AML-193 (cell line): ENCODE data around the gene PKNOX2.

Source experiments
- DNase-seq, 2 experiments: peaks; one replicate each; lab custom pipeline; 2025; lab: John Stamatoyannopoulos, UW

The PKNOX2 gene, protein sequence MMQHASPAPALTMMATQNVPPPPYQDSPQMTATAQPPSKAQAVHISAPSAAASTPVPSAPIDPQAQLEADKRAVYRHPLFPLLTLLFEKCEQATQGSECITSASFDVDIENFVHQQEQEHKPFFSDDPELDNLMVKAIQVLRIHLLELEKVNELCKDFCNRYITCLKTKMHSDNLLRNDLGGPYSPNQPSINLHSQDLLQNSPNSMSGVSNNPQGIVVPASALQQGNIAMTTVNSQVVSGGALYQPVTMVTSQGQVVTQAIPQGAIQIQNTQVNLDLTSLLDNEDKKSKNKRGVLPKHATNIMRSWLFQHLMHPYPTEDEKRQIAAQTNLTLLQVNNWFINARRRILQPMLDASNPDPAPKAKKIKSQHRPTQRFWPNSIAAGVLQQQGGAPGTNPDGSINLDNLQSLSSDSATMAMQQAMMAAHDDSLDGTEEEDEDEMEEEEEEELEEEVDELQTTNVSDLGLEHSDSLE

DNA sequence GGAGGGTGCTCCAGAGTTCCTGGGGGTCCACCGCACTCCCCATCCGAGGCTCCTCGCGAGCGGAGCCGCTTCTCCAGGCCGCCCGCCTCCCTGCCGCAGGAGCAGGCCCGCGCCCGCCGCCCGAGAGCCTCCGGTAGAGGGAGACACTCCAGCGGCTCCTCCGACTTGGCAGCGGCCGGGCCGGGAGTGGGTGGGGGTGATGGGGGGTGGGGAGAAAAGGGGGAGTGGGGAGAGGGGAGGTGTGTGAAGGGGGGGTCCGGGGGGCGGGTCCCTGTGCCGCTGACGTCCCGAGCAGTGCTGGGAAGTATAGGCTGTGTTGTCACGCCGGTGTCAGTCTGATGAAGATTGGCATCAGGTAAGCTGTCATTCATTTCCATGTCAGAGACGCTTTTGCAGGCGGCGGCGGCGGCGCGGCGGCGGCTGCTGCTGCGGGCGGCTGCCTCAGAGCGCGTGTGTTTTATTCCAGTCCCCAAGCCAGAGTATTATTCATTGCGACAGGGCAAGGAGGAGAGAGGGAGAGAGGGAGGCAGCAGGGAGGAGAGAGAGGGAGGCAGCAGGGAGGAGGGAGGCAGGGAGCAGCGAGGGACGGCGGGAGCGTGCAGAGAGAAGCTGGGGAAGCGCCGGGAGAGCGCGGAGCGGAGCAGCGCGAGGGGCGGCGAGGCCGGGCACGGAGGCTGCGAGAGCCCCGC is at the start of gene PKNOX2:
PKNOX2 (plus strand) TSS at position 330 of the 689 bp plus-strand sequence. CDS start 186,555 bp downstream, outside the sequence.
- DNase-seq, result no peak

DNA sequence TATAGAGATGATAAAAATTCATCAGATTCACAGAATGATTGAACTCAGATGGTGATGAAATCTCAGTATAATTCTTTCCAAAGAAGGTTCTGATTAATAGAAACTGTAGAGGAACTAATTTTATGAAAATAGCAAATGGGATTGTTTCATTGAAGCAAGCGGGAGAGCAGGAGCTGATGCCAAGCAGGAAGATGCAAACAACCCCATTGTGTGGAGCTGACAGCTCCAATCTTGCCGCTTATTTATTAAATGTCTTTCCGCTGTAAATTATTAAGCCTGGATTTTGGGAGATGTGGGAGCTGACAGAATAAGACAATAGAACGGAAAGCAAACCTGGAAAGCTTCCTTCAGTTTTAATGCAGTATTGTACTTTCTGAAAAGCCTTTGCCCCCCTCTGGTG is 47.1 kb upstream of the PKNOX2 start:
- DNase-seq, result no peak

DNA sequence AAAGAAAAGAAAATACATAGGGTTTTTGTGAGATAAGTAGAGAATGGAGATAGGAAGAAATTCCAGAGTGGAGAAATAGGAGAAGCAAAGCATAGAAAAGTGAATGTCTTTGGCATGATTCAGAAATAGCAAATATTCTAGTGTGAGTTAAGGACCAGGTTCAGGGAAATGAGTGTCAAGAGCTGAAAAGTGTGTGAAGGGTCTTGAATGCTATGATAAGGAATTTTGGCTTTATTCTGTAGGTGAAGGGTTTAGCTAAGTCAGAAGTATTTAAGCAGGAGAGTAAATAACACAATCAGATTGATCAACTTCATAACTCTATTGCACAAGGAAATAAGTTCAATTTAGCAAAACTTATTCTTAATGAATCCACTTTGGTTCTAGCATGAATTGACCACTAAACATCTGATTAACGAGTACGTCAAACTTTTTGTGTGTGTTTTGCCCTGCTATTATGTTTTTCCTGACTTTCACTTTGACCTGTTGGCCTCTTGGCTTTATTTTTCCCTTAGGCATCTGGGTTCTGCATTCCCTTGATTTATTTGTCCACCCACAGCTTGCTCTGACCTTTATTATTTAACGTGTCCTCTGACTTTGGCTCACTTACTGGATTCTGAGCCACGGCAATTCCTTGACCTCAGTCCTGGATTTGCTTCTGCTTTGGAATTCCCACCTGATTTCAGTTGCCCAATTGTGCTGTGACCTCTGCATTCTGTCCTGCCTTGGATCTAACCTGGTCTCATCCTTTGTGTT is 41.2 kb upstream of the PKNOX2 start:
- no peak for DNase-seq

DNA sequence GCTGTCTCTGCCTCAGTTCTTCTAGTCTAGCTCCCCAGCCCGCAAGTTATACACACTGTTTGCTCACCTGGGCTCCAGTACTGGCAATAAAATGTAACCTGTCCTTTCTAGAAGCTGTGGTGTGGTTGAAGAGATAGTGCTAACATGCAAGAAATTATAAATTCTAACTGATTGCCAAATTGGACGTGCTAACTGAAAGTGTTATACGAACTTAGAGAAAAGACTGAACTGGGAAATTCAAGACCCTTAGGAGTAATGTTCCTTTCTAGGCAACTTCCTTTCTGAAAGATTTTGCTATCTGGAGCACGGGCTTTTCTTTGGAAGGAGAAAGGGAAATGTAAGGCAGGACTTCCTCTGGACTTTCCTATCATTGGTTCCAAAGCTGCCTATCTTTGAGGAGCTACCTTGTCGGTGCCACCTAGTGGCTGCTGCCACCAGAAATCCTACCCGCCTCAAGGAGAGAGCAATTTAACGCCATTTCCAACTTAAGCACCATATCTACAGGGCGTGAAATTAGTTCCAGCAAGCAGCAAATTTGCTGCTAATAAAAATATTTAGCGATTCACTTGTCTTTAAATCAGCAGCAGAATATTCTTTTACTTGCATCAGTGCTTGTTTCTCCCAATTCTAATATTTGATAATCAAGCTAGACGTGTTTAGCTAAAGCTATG is 40.5 kb upstream of the PKNOX2 start:
- DNase-seq, result peak; percentile 85 to 90

DNA sequence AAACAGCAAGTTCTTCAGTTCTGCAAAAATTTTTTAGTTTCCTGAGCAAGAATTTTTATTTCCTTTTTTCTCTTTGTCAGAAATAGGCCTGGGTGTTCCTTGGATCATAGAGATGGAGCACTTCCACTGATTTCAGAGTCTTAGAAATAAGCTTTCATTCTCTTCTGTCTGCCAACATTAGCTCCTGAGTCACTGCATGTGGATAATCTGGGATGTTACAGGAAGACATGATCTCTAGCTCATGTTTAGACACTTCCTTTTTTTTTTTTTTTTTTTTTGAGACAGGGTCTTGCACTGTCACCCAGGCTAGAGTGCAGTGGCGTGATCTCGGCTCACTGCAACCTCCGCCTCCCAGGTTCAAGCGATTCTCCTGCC is 39.9 kb upstream of the PKNOX2 start:
- peak in 1 of 2 experiments; percentile 29 for DNase-seq

DNA sequence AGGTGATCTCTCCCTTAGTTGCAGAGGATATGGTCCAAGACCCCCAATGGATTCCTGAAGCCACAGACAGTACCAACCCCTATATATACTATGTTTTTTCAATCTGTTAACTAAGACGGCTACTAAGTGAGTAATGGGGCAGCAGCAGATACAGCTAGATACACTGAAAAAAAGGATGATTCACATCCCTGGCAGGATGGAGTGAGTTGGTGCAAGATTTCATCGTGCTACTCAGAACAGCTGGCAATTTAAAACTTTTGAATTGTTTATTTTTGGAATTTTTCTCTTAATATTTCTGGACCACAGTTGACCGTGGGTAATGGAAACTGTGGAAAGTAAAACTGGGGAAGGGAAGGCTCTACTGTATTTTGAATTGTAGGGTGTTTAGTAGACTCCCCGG is 36.1 kb upstream of the PKNOX2 start:
- no peak for DNase-seq

DNA sequence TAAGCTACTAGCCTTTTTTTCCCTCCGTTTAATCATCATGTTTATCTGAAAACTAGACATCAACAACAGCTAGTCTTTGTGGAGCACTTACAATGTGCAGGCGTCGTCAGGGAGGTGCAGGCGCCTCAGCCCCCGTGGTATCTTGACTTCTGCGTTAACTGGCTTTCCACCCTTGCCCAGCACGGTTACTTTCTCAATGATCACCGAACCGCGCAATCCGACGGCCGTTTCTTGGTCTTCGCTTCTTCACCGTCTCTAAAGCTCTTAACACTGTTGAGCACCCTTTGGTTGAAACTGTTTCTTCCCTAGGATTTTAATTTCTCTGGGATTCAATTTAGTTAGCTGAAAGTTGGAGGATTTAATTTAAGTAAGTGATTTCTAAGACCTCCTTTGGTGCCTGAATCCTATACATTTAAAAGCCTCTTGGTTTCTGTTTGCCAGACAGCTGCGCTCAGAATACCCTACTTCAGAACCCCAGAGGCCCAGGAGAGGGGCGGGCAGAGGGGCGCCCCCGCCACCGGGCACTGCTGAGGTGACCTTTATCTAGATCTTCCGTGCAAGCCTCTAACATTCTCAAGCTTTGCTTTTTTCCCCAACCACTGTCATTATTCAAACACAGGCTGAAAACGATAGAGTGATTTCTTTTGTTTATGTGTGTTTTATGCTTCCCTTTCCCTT is 35.1 kb upstream of the PKNOX2 start:
- no peak for DNase-seq

DNA sequence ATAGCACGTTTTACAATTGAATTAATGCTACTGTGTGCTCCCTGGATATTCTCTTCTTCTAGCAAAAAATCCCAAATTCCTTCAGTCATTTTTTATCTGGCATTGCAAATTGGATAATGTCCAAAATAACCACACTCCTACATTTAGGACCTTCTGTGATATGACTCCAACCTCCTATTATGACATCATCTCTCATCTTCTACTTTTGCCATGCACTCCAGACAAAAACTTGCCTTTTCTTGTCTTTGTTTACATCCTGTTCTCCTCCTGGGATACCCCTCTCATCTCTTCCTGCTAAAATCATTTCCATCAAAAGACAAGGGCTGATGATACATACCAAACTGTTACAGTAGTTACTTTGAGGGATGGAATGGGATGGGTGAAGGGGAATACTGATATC is 32.5 kb upstream of the PKNOX2 start:
- no peak for DNase-seq

DNA sequence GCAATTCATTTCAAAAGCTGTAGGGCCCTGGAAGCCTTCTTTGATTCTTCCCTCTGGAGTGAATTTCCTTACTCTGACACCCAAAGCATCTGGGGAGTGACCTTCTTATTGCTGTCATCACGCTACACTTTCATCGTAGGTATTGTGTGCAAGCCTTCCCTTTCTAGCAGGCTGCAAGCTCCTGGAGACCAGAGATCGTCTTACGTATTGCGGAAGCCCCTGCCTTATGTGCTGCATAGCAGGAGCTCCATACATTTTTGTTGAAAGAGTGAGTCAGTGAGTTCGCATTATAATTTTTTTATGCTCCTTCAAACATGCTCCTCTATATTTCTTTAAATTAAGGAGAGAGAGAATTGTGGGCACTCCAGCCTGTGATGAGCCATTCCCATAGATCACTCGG is 32.0 kb upstream of the PKNOX2 start:
- no peak for DNase-seq

DNA sequence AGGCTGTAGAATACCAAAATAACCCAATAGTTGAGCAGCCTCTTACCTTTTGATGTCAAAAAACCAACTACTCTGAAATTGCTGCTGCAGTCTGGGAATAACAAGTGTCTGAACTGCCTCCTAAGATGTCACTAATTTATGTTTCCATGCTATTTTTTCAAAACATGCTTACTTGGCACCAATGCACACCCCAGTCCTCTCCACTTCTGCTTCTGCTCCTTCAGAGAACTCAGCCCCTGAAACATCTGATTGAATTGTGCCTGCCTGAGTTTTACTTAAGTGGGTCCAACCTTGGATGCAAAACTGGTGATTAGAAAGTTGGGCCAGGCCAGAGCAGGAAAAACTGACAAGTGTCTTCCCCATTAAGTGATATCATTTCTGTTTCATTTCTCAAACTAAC is 28.6 kb upstream of the PKNOX2 start:
- no peak for DNase-seq

DNA sequence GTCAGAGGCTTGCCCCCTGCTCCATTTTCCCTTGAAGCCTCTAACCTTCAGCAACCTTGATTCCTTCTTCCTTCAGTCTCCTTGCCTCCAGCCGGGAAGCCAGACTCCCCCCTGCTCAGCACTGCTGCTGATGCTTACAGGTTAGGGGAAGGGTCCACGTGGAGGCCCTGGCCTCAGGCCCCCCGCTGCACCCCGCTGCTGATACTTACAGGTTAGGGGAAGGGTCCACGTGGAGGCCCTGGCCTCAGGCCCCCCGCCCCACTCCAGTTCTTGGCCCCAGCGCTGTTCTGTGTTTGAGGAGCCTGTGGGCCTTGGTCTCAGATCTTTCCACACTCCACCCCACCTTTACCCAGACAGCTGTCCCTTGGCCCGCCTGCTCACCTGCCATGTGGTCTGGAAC is 25.6 kb upstream of the PKNOX2 start:
- no peak for DNase-seq

DNA sequence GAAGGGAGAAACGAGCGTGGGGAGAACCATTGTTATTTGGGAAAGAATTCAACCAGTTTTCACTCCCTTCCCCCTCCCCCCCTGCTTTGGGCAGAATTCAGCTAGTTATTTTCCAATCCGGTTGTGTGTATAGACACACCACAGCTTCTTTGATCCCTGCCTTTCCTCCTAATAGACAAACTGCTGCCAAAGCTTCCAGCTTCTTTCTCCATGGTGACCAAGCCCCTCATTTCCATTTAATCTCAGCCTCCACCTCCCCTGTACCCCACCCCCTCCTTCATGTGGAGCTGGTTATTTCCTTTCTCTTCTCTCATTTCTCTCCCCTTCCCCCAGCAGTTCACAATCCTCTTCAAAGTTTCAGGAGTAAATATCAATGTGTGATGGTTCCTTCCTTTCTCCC is 24.8 kb upstream of the PKNOX2 start:
- no peak for DNase-seq

DNA sequence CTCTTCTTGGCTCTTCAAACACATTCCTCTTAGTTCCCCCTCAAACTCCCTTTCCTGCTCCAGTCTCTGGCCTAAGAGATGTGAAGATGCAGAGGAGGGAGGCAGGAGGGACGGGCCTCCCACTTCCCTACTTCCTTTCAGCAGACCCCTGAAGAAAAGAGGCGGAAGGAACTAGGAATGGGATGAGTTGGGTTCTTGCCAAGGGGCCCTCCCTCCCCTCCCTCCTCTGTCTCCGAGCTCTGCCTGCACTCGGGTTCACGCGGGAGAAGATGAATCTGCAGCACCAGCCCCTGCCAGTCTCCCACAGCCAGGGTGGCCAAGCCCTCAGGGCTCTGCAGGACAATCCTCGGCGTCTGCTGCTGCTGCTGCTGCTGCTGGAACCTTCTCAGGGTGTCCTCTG is 24.3 kb upstream of the PKNOX2 start:
- no peak for DNase-seq

DNA sequence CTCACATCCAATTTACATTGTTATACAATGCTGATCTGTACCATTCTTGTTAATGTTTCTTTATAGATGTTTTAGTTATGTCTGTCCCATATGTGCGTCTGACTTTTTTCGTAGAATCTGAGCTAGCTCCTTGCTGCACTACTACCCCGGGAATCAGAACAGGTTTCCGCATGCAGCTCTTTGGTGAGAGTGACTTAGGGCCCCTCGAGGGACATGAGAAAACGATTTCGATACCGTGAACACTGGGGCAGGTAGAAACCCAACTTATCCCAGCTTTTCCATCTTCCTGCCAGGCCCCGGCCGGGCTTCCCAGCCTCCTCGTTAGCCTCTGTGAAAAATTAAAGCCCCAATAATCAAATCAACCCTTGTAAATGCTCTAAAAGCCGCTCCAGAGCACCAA is 23.4 kb upstream of the PKNOX2 start:
- DNase-seq, result no peak

DNA sequence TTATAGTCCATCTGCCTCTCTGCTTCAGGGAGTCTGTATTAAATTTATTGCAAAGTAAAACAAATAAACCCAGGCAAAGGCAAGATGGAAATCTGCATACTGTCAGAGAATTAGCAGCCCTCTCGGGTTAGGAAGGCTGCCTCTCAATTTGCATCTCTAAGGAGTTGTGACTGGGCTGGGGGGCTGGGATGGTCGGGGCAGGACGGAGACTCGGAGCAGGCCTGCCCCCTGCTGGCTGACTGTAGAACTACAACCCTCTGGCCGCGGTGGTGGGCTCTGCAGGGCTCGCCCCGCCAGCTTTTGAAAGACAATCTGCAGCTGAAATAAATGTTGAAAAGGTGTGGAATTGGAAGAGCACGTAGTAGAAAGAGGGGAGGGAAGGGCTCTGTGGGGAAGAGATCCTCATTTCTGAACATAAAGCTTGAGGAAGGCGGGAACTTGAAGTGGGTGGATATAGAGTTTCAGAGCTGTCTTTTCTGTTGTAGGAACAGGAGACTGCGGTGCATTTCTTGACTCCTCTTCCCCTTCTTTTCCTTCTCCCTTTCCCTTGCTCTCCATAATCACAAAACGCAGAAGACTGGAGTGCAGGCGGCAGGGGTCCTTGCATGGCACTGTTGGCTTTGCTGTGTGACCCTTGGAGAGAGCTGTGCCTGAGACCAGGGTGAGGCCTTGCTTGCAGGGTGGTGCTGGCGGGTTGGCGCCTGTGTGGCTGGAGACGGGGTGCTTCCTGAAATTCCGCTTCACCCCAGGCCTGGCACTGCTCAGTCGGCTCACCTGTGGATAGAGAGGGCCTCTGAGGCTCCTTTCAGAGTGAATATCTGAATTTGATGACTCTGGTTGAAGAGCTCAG is 22.6 kb upstream of the PKNOX2 start:
- no peak for DNase-seq

DNA sequence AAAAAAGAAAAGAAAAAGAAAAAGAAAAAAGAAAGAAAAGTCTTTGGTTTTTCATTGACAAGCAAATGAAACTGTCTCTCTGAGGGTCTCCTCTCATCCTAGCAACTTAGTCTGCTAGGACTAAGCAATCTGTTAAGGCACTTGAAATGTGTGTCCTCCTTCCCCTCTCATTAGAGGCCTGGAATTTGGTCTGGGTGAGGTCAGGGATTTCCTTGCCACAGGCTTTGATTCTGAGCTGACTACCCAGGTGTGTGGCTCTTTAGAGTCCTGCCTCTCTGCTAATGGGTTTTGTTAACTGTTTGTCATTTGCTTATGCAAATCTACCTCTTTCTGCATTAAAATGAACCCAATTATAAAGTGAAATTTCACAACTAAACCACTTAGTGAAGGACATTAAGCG is 18.3 kb upstream of the PKNOX2 start:
- no peak for DNase-seq

DNA sequence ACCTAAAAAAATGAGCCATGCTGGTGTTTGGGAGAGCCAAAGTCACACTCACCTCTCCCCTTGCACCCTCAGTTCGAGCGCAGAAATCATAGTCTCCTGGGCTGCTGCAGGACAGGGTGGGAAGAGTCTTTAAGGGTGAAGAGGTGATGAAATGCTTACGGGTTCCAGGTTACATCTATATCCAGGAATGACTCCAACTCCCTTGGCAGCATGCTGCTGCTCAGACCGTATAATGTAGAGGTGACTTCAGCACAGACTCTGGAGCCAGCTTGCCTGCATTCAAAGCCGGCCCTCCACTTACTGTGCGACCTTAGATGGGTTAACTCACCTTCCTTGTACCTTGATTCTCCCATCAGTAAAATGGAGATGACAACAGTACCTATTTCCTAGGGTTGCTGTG is 17.3 kb upstream of the PKNOX2 start:
- no peak for DNase-seq

DNA sequence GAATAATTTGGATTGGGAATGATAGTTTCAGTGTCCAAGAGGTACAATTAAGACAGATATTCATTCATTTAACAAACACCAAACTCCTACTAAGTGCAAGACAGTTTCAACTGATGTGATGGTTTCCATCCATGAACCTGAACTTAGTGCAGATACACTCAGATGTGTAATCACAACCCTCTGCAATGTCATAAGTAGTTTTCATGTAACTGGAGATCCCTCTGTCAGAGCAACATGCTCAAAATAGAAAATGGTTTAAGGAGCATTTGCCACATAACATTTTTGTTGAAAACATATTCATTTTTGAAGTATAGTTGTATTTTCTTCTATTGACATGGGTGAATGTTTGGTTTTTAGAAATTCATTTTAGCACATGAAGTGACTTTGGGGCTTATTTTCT is 16.5 kb upstream of the PKNOX2 start:
- no peak for DNase-seq

DNA sequence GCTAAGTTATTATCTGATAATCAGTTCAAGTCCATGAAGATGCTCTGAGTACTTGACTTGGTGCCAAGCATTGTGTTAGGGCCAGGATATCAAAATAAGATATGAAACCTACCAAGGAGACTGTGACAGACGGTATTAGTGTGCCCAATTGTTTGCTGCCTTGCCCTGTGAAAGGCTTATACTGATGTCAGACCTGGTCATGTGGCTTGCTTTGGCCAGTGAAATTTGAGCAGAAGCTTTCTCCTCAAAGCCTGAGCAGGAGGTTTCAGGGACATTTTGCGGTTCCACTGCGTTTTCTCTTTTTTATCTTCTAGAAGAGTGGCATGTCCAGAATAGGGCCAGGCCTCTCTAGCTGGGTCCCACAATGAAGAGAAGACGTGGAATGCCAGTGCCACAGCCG is 15.8 kb upstream of the PKNOX2 start:
- DNase-seq, result no peak

DNA sequence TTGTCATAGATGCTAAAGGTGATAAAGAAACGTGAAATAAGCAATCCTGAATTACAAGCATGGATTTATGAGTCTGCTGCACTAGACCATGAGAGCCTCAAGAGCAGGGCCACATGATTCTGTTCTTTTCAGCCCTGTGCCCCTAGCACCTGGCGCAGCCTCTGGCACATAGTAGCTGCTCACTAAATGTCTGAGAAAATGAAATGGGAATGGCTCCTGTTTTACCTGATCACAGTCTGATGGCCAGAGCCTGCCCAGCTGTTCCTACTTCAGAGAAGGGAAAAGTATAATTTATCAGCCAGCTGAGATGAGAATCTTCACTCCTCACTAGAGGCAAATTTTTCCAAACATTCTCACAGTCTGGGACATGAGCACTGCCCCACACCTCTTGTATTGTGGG is 10.7 kb upstream of the PKNOX2 start:
- no peak for DNase-seq
